AG09309 (cell line): ENCODE data around the gene SHROOM2.

Experiments
- DNase-seq: peaks from one replicate; pipeline ENCODE4 v3.0.0-alpha.2; 2010; ENCODE audit warnings: low read depth
- H3K4me3 ChIP-seq: 2 replicates; pipeline ENCODE4 v1.5.1; 2011; ENCODE audit warnings: mild to moderate bottlenecking, low read depth, low read length, moderate library complexity; ENCODE audit not compliant: control insufficient read depth
- TF ChIP-seq, protein P1 (sequence below): IDR thresholded peaks from 2 replicates; pipeline ENCODE4 v1.5.1; 2011; ENCODE audit warnings: mild to moderate bottlenecking, low read depth, low read length, inconsistent platforms; ENCODE audit not compliant: insufficient read depth, control insufficient read depth; ENCODE audit errors: missing control alignments

Gene SHROOM2

DNA sequence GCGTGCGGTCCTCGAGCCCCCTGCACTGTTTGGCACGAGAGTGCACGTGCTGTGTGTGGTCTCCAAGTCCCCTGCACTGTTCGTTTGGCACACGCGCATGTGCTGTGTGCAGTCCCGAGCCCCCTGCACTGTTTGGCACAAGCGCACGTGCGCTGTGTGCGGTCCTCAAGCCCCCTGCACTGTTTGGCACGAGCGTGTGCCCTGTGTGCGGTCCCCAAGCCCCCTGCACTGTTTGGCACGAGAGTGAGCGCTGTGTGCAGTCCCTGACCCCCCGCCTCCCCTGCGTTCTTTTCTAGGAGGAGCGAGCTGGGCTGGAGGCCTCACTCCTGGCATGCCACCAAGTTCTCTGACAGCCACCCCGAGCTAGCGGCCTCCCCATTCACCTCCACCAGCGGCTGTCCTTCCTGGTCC is 104.5 kb downstream of the SHROOM2 start:
- H3K4me3 ChIP-seq: no peak overlapping the region
- no peak for DNase-seq
- TF ChIP-seq, protein P1, sequence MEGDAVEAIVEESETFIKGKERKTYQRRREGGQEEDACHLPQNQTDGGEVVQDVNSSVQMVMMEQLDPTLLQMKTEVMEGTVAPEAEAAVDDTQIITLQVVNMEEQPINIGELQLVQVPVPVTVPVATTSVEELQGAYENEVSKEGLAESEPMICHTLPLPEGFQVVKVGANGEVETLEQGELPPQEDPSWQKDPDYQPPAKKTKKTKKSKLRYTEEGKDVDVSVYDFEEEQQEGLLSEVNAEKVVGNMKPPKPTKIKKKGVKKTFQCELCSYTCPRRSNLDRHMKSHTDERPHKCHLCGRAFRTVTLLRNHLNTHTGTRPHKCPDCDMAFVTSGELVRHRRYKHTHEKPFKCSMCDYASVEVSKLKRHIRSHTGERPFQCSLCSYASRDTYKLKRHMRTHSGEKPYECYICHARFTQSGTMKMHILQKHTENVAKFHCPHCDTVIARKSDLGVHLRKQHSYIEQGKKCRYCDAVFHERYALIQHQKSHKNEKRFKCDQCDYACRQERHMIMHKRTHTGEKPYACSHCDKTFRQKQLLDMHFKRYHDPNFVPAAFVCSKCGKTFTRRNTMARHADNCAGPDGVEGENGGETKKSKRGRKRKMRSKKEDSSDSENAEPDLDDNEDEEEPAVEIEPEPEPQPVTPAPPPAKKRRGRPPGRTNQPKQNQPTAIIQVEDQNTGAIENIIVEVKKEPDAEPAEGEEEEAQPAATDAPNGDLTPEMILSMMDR: no peak

DNA sequence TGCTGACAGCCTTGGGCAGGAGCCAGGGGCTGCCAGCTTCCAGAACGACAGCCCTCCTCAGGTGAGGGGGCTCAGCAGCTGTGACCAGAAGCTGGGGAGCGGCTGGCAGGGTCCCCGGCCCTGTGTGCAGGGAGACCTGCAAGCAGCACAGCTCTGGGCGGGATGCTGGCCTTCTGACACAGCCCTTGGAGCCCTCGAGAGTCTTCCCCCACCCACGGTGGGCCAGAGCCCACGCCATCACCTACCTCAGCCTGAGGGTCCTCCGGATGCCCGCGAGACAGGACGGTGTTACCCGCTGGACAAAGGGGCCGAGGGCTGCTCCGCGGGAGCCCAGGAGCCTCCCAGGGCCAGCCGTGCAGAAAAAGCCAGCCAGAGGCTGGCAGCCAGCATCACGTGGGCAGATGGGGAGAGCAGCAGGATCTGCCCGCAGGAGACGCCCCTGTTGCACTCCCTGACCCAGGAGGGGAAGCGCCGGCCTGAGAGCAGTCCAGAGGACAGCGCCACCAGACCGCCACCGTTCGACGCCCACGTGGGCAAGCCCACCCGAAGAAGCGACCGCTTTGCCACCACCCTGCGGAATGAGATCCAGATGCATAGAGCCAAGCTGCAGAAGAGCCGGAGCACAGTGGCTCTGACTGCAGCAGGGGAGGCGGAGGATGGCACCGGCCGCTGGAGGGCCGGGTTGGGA is 109.1 kb downstream of the SHROOM2 start:
- TF ChIP-seq, protein P1: no peak
- H3K4me3 ChIP-seq: no peak overlapping the region
- no peak for DNase-seq

DNA sequence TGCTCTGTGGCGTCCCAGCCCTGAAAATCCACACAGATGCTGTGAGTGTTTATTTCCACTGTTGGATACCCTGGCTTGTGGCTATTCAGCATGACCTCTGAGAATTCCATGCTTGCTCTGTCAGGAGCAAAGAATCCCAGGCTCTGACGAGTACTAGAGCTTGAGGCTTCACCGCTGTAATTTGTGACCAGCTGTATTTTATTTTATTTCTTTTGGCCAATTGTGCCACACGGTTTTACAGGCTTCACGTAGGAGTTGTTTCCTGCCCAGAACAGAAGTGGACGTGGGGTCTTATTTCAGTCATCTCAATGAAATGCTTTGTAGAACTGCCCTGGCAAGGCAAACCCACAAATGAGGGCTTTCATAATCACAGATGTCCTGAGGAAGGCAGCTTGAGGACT is 111.5 kb downstream of the SHROOM2 start:
- DNase-seq: peak; percentile 92

DNA sequence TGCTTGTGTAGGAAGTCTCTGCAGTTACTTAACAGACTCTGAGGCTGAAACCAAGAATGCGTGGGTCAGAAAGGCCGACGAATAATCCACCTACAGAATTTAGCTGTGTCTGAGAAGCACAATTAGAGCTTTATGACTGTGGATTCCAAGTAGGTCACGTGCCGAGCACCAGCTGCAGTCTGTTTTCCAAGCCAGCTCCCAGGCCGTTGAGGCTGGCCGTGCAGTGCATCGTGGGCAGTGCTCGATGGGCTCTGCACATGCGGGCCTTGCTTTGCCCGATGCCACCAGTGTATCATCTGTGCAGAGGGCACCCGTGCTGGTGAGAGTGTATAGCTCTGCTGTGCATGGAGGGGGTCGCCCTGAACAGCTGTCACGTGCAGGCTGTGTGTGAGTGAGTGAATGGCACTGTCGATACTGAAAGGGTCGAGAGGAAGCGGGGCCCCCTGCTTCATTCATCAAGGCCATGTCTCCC is 113.4 kb downstream of the SHROOM2 start:
- H3K4me3 ChIP-seq: no peak overlapping the region
- TF ChIP-seq, protein P1: no peak
- peak; percentile 71 for DNase-seq

More for the DNA sequence above, 111.5 kb downstream of the SHROOM2 start:
- peak overlapping the region; percentile 37 for H3K4me3 ChIP-seq
- TF ChIP-seq, protein P1: no peak

DNA sequence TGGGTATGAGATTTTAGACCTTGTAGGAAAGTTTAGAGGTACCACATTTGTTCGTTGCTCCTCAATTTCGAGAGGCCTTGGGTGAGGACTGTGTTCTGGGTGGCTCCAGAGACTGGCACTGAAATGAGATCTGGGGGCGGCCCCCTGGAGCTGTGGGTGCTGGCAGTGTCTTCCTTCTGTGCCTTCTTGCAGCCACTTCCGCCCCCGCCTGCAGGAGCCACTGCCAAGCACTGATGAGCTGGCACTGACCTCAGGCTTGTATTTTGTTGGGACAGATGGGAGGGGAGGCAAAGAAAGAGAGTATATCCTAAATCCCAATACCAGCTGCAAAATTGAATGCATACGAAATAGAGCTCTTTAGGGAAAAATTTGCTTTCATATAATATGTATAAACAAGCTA is 116.4 kb downstream of the SHROOM2 start:
- TF ChIP-seq, protein P1: no peak
- H3K4me3 ChIP-seq: no peak overlapping the region
- no peak for DNase-seq

DNA sequence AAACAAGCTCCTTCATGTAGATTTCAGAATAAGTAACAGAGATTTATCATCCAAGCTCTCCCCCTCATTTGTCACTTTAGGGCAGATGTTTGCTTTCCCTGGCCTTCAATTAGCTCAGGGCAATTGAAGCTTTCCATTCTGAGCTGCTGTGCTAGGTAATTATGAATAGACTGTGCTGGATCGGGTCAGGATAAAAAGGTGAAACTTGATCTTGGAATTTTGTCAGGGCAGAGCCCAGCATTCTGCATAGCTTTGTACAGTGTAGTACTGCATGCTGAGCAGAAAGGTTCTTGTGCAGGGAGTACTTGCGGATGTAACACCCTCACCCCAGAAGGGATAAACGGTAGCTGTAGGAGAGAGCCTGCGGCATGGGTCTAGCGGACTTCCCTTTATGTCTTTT is 116.9 kb downstream of the SHROOM2 start:
- TF ChIP-seq, protein P1: no peak
- H3K4me3 ChIP-seq: no peak overlapping the region
- no peak for DNase-seq

DNA sequence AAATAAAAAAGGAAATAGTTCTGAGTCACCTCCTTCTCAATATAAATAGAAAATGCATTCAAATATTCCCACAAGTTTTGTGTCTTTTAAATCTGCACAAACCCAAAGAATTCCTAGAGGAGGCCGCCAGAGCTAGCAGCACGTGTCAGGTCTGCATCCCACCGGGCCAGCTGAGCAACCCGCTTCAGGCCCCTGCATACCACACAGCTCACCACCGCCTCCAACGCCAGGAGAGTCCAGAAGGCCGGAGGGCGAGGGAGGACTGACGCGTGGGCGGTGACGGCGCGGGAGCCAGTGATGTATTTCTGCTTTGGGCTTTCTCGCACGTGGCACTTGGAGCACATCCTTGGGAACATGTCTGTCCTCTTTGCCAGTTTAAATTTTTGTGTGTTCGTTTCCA is 119.1 kb downstream of the SHROOM2 start:
- no peak overlapping the region for H3K4me3 ChIP-seq
- TF ChIP-seq, protein P1: no peak
- no peak for DNase-seq
